ENCODE data around the gene FGD5.

FGD5 gene

DNA sequence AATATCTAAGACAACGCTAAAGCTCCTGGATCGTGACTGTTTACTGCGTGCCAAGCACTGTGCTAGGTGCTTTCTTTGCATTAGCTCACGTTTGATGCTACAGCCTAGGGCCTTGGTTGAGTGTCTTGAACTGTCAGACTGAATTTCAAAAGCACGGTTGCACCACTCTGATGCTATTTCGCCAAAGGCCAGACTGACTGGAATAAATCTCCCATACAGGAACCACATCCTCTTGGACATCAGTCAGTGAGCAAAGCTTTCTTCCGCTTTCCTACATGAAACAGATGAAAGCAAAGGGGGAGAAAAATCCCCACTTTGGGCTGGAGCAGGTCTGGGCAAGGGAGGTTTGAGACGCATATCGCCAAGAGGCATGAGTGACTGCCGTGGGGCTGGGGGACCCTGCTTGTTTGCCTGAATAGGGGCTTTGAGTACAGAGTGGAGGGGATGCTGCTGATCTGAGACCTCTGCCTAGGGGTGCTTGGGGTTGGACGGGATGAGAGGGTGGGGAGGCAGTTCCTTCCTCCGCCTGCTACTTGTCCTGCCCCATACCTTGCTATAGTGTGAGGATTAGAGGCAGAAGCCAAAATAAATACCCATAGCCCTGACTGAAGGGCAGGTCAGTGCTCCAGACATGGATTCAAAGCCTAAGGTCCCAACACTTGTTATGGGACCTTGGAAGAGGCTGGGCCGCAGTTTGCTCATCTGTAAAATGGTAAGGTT, 5.3 kb downstream of the FGD5 start:
- no peak overlapping the region for H4K91ac ChIP-seq (ENCODE audit: low read length)
- no peak overlapping the region for H3K14ac ChIP-seq (ENCODE audit: low read length in 2 of 2)
- no peaks in the 10 kb centered on the region for H3K36me3 ChIP-seq (ENCODE audit: control insufficient read depth in 1 of 2, insufficient read depth in 2 of 2, low read depth in 1 of 2, low read length in 2 of 2)
- no peak overlapping the region for H3K4ac ChIP-seq (ENCODE audit: low read depth in 1 of 2, low read length in 2 of 2)
- no peaks in the 10 kb centered on the region for H3K4me1 ChIP-seq (ENCODE audit: control insufficient read depth, insufficient read depth, low read depth, low read length)
- H2AK5ac ChIP-seq (ENCODE audit: low read length, severe bottlenecking): no peak overlapping the region
- no peak overlapping the region for H3K23ac ChIP-seq (ENCODE audit: low read length in 2 of 2)
- peaks cover 47% of the 10 kb centered on the region in 2 experiments for H3K27me3 ChIP-seq (ENCODE audit: control insufficient read depth in 1 of 2, insufficient read depth in 1 of 2, low read length in 2 of 2)
- no peak overlapping the region for H3K9ac ChIP-seq (ENCODE audit: low read length)
- no peak overlapping the region for H3K18ac ChIP-seq (ENCODE audit: low read depth in 1 of 2, low read length in 2 of 2)
- no peak overlapping the region for H2AFZ ChIP-seq (ENCODE audit: low read depth, low read length)
- H4K8ac ChIP-seq (ENCODE audit: low read length): no peak overlapping the region
- DNase-seq: no peak
- H2BK15ac ChIP-seq (ENCODE audit: low read depth, poor library complexity, severe bottlenecking): no peak overlapping the region
- no peak overlapping the region for H3K4me2 ChIP-seq (ENCODE audit: low read length, poor library complexity, severe bottlenecking)
- WGBS: 86% methylated on average over 12 of the region's 13 CpGs
- no peak overlapping the region for H3K27ac ChIP-seq (ENCODE audit: low read length, poor library complexity, severe bottlenecking)
- no peak overlapping the region for H2BK5ac ChIP-seq (ENCODE audit: low read depth, low read length, poor library complexity, severe bottlenecking)
- no peaks in the 10 kb centered on the region for H3K9me3 ChIP-seq (ENCODE audit: control insufficient read depth, low read length)
- H3K79me1 ChIP-seq (replicated peaks; ENCODE audit: low read length, poor library complexity, severe bottlenecking): no peaks in the 10 kb centered on the region
- H3K4me3 ChIP-seq (ENCODE audit: insufficient read depth in 1 of 2, low read depth in 1 of 2, low read length in 2 of 2): no peak overlapping the region
- no peak overlapping the region for H2BK12ac ChIP-seq (ENCODE audit: low read length in 2 of 2)
- H2BK120ac ChIP-seq (ENCODE audit: low read depth, low read length): no peak overlapping the region

DNA sequence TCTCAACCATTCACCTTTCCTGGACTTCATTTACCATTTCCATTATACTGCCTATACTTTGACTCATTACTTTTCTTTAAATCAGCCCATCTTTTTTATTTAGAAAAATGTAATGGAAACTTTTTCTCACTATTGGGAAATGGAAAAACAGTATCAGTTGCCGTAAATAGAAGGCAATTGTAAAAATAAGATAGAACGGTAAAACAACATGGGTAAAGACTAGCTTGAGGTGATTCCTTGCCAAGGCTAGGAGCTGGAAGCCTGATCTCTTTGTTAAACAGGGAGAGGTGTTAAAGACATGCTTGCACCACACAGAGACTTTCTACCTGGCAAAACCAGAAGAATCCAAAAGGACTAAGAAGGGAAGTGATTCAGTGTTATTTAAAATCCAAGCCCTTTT, 5.9 kb downstream of the FGD5 start:
- no peak overlapping the region for H3K9ac ChIP-seq (ENCODE audit: low read length)
- DNase-seq: no peak
- no peak overlapping the region for H3K4ac ChIP-seq (ENCODE audit: low read depth in 1 of 2, low read length in 2 of 2)
- no peak overlapping the region for H3K4me2 ChIP-seq (ENCODE audit: low read length, poor library complexity, severe bottlenecking)
- no peaks in the 10 kb centered on the region for H3K79me1 ChIP-seq (replicated peaks; ENCODE audit: low read length, poor library complexity, severe bottlenecking)
- H3K36me3 ChIP-seq (ENCODE audit: control insufficient read depth in 1 of 2, insufficient read depth in 2 of 2, low read depth in 1 of 2, low read length in 2 of 2): no peaks in the 10 kb centered on the region
- no peak overlapping the region for H4K8ac ChIP-seq (ENCODE audit: low read length)
- H3K18ac ChIP-seq (ENCODE audit: low read depth in 1 of 2, low read length in 2 of 2): no peak overlapping the region
- H2AFZ ChIP-seq (ENCODE audit: low read depth, low read length): no peak overlapping the region
- no peak overlapping the region for H3K23ac ChIP-seq (ENCODE audit: low read length in 2 of 2)
- no peak overlapping the region for H2BK12ac ChIP-seq (ENCODE audit: low read length in 2 of 2)
- H2AK5ac ChIP-seq (ENCODE audit: low read length, severe bottlenecking): no peak overlapping the region
- no peak overlapping the region for H4K91ac ChIP-seq (ENCODE audit: low read length)
- H2BK15ac ChIP-seq (ENCODE audit: low read depth, poor library complexity, severe bottlenecking): no peak overlapping the region
- WGBS: 92% methylated on average over 2 of the region's 2 CpGs
- no peak overlapping the region for H3K4me3 ChIP-seq (ENCODE audit: insufficient read depth in 1 of 2, low read depth in 1 of 2, low read length in 2 of 2)
- no peaks in the 10 kb centered on the region for H3K4me1 ChIP-seq (ENCODE audit: control insufficient read depth, insufficient read depth, low read depth, low read length)
- no peak overlapping the region for H3K14ac ChIP-seq (ENCODE audit: low read length in 2 of 2)
- H3K9me3 ChIP-seq (ENCODE audit: control insufficient read depth, low read length): no peaks in the 10 kb centered on the region
- H2BK120ac ChIP-seq (ENCODE audit: low read depth, low read length): no peak overlapping the region
- no peak overlapping the region for H2BK5ac ChIP-seq (ENCODE audit: low read depth, low read length, poor library complexity, severe bottlenecking)
- peaks cover 47 to 53% of the 10 kb centered on the region in 2 experiments for H3K27me3 ChIP-seq (ENCODE audit: control insufficient read depth in 1 of 2, insufficient read depth in 1 of 2, low read length in 2 of 2)
- H3K27ac ChIP-seq (ENCODE audit: low read length, poor library complexity, severe bottlenecking): no peak overlapping the region

DNA sequence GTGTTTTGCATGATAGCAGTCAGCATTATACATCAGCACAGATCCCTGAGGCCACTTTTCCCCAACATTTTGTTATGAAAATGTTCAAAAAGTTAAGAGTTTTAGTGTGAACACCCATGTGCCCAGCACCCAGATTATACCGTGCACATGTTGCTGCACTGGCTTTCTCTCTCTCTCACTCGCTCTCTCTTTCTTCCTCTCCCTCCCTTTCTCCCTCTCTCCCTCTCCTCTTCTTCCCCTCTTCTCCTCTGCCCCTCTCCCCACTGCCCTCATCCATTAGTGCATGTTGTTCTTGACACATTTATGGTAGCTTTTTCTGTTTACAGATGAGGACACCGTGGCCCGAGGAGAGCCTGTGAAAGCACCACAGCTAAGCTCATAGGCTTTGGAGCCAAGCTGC, 7.3 kb downstream of the FGD5 start:
- Histone ChIP-seq H3K27me3 (ENCODE audit: control insufficient read depth in 1 of 2, insufficient read depth in 1 of 2, low read length in 2 of 2) (peaks cover 42 to 62% of the 10 kb centered on the region in 2 experiments), H3K9ac (ENCODE audit: low read length) (no peak overlapping the region), H4K91ac (ENCODE audit: low read length) (no peak overlapping the region), H3K79me1 (replicated peaks; ENCODE audit: low read length, poor library complexity, severe bottlenecking) (no peaks in the 10 kb centered on the region), H2AFZ (ENCODE audit: low read depth, low read length) (no peak overlapping the region), H3K4me3 (ENCODE audit: insufficient read depth in 1 of 2, low read depth in 1 of 2, low read length in 2 of 2) (no peak overlapping the region), H3K18ac (ENCODE audit: low read depth in 1 of 2, low read length in 2 of 2) (no peak overlapping the region), H3K4me1 (ENCODE audit: control insufficient read depth, insufficient read depth, low read depth, low read length) (no peaks in the 10 kb centered on the region), H3K4me2 (ENCODE audit: low read length, poor library complexity, severe bottlenecking) (no peak overlapping the region), H3K4ac (ENCODE audit: low read depth in 1 of 2, low read length in 2 of 2) (no peak overlapping the region), H3K36me3 (ENCODE audit: control insufficient read depth in 1 of 2, insufficient read depth in 2 of 2, low read depth in 1 of 2, low read length in 2 of 2) (no peaks in the 10 kb centered on the region), H2BK12ac (ENCODE audit: low read length in 2 of 2) (no peak overlapping the region), H2AK5ac (ENCODE audit: low read length, severe bottlenecking) (no peak overlapping the region), H4K8ac (ENCODE audit: low read length) (no peak overlapping the region), H3K9me3 (ENCODE audit: control insufficient read depth, low read length) (no peaks in the 10 kb centered on the region), H3K23ac (ENCODE audit: low read length in 2 of 2) (no peak overlapping the region), H3K27ac (ENCODE audit: low read length, poor library complexity, severe bottlenecking) (no peak overlapping the region), H3K14ac (ENCODE audit: low read length in 2 of 2) (no peak overlapping the region), H2BK5ac (ENCODE audit: low read depth, low read length, poor library complexity, severe bottlenecking) (no peak overlapping the region), H2BK15ac (ENCODE audit: low read depth, poor library complexity, severe bottlenecking) (no peak overlapping the region), H2BK120ac (ENCODE audit: low read depth, low read length) (no peak overlapping the region)
- no peak for DNase-seq
- WGBS: 54% methylated on average over 4 of the region's 4 CpGs

DNA sequence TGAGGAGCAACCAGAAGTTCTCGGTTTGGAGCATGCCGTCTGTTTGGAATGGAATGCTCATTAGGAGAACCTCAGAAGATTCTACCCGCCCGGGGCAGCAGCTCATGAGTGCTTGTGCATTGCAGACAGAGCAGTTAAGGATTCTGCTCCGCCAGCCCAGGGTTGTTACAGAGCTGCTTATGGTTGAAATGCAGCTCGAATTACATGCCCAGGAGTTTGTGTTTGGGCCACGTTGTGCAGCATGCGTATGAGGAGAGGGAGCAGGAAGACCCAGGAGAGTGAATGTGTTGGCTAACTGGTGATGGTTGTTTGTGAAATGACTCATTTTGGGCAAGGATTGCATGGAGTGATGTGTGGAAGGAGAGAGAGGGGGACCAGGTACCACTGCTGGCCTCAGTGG, 9.0 kb downstream of the FGD5 start:
- no peak overlapping the region for H3K18ac ChIP-seq (ENCODE audit: low read depth in 1 of 2, low read length in 2 of 2)
- H3K4me2 ChIP-seq (ENCODE audit: low read length, poor library complexity, severe bottlenecking): no peak overlapping the region
- no peak overlapping the region for H3K4ac ChIP-seq (ENCODE audit: low read depth in 1 of 2, low read length in 2 of 2)
- no peak overlapping the region for H2BK15ac ChIP-seq (ENCODE audit: low read depth, poor library complexity, severe bottlenecking)
- H3K36me3 ChIP-seq (ENCODE audit: control insufficient read depth in 1 of 2, insufficient read depth in 2 of 2, low read depth in 1 of 2, low read length in 2 of 2): no peaks in the 10 kb centered on the region
- no peak overlapping the region for H2BK5ac ChIP-seq (ENCODE audit: low read depth, low read length, poor library complexity, severe bottlenecking)
- H3K4me1 ChIP-seq (ENCODE audit: control insufficient read depth, insufficient read depth, low read depth, low read length): no peaks in the 10 kb centered on the region
- H4K91ac ChIP-seq (ENCODE audit: low read length): no peak overlapping the region
- H3K9me3 ChIP-seq (ENCODE audit: control insufficient read depth, low read length): no peaks in the 10 kb centered on the region
- no peak overlapping the region for H3K27ac ChIP-seq (ENCODE audit: low read length, poor library complexity, severe bottlenecking)
- H2BK12ac ChIP-seq (ENCODE audit: low read length in 2 of 2): no peak overlapping the region
- no peak overlapping the region for H3K9ac ChIP-seq (ENCODE audit: low read length)
- H2AK5ac ChIP-seq (ENCODE audit: low read length, severe bottlenecking): no peak overlapping the region
- no peak overlapping the region for H2AFZ ChIP-seq (ENCODE audit: low read depth, low read length)
- WGBS: 59% methylated on average over 8 of the region's 8 CpGs
- no peak for DNase-seq
- no peak overlapping the region for H3K4me3 ChIP-seq (ENCODE audit: insufficient read depth in 1 of 2, low read depth in 1 of 2, low read length in 2 of 2)
- no peak overlapping the region for H2BK120ac ChIP-seq (ENCODE audit: low read depth, low read length)
- no peaks in the 10 kb centered on the region for H3K79me1 ChIP-seq (replicated peaks; ENCODE audit: low read length, poor library complexity, severe bottlenecking)
- H3K27me3 ChIP-seq (ENCODE audit: control insufficient read depth in 1 of 2, insufficient read depth in 1 of 2, low read length in 2 of 2): peaks cover 55 to 73% of the 10 kb centered on the region in 2 experiments
- H3K23ac ChIP-seq (ENCODE audit: low read length in 2 of 2): no peak overlapping the region
- no peak overlapping the region for H4K8ac ChIP-seq (ENCODE audit: low read length)
- H3K14ac ChIP-seq (ENCODE audit: low read length in 2 of 2): no peak overlapping the region
